HG02884 (cell line): ENCODE data around the gene ZIC4.

Experiments
- ATAC-seq: cut with Tn5 transposase; IDR thresholded peaks from one replicate; pipeline ENCODE4 v1.9.1; 2021; ENCODE audit warnings: mild to moderate bottlenecking, moderate library complexity; ENCODE audit not compliant: unreplicated experiment

Gene ZIC4

DNA sequence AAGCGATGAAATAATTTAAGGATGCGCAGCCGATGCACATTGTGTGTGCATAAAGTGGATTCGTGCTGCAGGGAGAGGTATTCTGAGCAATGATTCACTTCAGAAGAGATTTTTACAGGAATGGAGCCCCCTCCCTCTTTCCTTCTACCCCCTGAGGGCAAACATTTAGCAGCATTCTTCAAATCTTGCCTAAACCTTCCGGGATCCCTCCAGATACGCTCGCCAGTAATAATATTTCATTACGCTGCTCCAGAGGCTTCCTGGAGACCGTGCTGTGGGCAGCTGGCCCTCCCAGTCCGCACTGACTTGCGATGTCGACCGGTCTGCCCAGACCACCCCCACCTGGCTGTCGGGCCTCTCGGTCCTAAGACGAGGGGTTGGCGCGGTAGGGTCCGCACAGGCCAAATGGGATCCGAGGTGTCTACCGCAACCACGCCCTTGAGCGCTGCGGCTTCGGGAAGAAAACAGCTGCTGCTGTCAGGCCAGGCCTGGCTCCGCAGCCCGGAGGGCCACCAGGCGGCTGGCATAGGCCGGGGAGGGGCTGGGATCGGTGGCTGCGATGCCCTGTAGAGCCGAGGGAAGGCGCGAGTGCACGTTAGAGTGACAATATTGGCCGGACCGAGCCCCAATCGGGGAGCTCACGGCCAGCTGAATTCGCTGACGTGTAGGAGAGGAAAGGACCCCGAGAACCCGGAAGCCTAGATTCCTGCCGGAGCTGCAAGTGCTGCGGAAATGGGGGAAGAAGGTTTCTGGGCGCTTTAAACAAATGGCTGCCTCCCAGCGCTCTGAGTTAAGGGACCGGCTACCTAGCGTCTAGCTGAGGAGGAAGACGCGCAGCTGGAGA lies 14.3 kb downstream of the ZIC4 start:
- ATAC-seq = no peak

DNA sequence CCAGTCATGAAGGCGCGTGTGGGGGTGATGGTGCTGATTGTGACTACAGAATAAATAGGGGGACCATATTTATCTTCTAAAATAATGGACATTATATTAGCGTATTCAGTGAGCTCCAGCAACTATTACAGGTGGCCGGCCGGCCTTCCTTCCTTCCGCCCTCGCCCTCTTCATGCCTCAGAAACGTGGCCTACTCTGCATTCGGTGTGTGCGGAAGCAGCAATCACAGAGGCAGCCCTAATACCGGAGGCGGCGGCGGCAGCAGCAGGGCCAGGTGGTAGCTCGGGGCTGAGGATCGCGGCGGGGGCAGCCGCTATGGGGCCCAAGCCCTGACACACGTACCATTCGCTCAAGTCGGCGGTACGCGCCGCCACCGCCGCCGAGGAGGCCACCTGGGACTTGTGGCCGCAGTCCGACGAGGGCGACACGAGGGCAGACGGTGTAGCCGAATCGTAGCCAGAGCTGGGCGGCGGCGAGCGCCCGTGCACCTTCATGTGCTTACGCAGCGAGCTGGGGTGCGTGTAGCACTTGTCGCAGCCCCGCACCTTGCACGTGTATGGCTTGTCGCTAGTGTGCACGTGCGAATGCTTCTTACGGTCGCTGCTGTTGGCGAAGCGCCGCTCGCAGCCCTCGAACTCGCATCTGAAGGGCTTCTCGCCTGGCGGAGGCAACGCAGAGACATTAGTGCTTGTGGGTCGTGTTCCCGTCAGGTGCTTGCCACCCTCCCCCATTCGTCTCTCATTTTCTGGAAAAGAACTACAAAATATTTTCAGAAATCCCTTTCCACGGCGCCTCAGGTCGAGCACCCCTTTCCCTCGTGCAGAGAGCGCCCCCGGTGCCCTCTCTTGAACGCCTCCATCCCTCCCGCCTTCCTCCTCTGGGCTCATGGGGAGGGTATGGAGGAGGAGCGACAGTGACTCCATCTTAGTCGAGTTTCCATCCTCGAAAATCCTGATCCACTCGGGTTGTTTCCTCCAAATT lies 15.5 kb downstream of the ZIC4 start:
- ATAC-seq = no peak

DNA sequence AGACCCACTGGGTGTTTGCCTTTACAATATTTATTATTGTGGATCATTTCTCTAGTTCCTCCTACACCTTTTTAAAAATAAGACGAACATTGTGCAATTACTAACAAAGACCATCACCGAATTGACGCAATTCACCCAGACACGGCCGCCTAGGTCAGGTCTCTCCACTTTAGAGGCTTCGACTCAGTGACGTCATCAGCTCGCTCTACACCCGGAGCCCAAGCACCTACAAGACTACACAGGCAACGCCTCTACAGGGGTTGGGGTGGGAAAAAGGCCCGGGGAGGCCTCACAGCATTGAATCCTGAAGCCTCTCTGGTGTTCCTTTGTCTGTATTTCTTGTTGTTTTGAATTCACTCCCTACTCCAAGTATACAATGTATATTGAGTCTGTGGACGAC lies 16.6 kb downstream of the ZIC4 start:
- no peak for ATAC-seq

GRCh38 chr3:147388700-147389580 lies 17.4 kb downstream of the ZIC4 start:
- no peak for ATAC-seq

- no peak for ATAC-seq
Measured at GRCh38 chr3:147387885-147388699, 18.3 kb downstream of the ZIC4 start.

DNA sequence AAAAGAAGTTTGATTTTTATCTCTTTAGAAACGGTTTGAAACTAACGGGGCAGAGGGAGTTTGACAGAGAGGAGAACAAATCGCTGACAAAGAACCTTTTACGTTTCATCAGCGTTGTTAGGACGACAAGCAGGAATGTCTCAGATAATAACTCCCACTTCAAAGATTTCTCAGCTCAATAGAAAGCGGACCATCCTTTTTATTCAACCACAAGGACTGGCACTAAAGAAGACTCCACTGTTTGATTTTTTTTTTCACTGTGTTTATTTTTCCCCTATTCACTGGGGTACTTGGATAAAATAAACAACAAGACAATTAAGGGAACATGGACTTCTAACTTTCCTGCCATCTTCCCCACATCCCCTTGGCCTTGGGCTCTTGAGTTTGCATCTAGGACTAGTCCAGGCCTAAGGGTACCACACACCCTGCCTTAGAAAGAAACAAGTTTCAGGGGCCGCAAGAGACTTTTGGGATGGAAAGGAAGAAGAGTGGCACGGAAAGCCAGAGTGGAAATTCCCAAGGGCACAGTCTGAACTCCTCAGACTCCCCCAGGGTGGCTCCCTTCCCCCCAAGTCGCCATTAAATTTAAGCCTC lies 19.0 kb downstream of the ZIC4 start:
- no peak for ATAC-seq

GRCh38 chr3:147385059-147386012 lies 21.0 kb downstream of the ZIC4 start:
- ATAC-seq = no peak

DNA sequence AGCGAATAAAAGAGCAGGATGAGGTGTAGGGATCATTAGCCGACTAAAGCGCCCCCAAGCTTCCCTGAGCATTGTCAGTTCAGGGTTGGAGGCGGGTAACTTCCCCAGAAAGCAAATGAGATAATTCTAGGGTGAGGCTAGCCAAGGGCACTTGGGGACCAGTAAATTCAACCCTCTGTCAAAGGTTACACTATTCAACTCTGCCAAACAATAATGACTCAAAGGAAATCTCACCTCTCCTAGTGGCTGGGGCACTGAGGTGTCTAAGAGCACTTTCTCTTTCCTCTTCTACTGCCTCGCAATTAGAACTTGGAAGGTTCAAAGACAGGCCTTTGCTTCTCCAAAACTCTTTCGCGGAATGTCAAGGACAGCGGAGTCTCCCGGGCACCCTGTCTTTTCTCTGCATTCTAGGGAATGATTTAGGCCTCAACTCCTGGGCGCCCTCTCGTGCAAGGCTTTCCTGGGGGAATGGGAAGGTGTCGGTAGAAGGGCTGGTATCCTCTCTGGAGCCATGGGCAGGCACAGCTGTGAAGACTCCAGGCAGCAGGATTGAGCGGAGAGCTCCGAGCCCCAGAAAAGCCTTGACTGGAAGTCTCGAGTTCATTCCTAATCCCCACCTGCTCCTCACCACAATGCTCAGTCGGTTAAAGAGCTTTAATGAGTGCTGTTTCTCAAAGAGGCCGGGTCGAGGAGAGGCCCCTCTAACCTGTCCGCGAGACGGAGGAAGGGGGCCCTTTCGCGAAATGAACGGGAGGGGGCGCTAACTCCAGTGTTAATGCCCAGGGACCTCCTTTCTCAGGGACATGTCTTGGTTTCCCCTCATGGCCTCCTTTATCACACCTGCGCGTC lies 21.9 kb downstream of the ZIC4 start:
- no peak for ATAC-seq

DNA sequence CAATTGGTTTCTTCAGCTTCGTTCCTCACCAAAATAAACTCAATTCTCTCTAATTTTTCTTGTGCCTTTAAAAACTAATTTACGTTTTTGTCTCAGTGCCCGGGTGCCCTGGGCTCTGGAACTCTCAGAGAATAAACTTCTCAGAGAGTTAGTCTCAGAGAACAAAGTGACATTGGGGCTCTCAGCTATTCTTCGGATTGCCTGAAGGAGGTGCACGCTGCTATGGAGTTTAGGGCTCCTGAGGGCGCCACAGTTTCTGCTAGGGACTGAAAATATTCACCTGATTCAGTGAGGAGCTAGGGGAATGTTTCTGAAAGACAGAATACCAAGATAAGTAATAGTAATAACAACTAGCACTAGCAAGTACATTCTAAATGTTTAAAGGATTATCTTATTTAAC lies 22.7 kb downstream of the ZIC4 start:
- ATAC-seq = no peak

DNA sequence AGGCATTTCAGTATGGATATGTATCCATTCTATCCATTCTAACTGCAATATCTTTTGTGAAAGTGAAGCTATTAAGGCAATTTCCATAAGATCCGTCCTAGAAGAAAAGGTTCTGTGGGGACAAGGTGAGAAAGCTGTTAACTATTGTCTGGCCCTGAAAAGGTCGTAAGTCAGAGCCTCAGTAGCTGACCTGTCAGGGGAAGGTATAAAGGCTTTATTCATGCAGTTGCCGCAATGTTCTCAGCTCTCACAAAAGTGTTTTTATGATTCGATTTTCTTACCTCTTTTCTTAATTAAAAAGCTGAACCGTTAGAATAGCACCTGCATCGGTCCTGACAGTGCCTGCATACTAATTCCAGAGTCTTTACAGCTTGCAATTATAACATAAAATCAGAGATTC lies 24.7 kb downstream of the ZIC4 start:
- ATAC-seq = no peak

GRCh38 chr3:147380977-147381376 lies 25.4 kb downstream of the ZIC4 start:
- ATAC-seq = no peak

GRCh38 chr3:147380387-147380951 lies 25.9 kb downstream of the ZIC4 start:
- no peak for ATAC-seq

DNA sequence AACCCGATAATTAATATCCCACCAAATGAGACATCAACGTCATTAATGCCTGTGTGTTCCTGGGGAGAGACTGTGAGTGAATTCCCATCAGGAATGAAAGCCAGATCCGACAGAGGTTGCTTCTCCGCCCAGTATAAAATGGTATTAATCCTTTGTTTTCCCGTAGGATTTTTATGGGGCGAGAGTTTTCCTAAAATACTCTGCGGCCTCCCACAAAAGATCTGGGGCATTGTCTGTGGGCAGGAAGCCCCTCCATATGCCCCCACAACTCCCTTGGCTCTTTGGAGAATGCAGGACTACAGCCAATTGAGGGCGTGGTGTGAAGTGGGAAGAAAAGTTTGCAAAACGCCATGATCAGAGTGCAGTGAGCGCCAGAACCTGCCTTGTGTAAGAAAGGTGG lies 26.7 kb downstream of the ZIC4 start:
- ATAC-seq = no peak

DNA sequence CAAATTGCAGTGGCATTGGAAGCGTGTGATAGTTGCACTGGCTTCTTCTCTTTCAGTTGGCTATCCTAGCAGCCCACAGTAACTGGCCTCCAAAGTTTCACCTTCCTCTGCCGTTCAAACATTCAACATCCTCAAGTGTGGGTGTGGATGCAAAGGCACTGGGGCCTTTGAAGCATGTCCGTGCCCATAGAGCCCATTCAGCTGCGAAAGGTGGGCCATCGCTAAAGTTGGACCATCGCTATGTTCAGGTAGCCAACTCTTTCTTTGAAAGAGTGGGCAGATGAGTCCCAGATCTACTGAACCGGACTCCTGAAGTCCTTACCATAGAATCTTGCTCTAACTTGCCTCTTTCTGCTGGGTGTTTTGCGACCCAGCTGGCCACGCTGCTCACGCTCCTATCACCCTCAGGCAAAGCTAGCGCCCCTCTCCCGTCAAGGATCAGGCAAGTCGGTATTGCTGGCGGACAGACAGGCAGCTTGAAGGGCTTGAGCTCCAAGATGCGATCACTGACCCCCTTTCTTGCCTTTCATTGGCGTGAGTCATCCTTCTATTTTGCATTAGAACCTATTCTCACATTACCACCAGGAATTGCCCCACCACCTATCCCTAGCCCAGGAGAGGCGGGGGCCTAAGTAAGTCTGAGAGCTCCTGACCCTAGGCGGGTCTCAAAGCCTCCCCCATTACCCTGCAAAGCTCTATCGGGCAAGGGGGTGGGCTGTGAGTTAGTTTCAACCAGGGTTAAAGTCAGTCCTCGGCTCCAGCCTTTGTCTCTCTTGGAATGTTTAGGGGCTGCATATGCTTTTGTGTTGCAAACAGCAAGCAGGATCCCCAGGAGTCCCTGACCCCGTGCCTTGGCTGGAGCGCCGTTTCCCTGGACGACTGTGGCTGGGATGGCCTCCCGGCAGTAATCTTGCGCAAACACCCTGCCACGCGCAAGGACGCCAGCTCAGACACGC lies 28.7 kb downstream of the ZIC4 start:
- ATAC-seq = no peak

DNA sequence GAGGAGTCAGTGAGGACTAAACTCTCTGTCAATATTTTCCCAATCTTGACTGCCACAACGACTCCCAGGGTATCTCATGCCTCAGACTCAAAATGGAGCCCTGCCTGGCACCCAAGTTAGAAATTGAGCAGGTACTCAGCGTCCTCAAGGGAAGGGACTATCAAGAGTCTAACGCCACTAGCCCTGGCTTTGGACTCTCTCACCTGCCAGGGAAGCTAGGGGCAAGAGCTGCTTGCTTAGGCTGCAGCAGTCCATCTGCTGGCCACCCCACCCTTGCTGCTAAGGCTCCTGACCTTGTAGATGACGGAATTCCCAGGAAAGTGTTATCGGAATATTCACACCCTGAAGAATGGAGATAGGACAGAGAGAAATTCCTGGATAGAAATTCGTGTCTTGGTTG lies 33.0 kb downstream of the ZIC4 start:
- no peak for ATAC-seq

- no peak for ATAC-seq
Measured at GRCh38 chr3:147372525-147373027, 33.8 kb downstream of the ZIC4 start.
